A204.1 (cell line): ENCODE data around the gene TSPAN18.

Source experiments
- FAIRE-seq: peaks from 2 replicates; lab custom pipeline; 2012; peaks lifted over from hg19 to GRCh38; lab: Jason Lieb, UNC

TSPAN18 gene

DNA sequence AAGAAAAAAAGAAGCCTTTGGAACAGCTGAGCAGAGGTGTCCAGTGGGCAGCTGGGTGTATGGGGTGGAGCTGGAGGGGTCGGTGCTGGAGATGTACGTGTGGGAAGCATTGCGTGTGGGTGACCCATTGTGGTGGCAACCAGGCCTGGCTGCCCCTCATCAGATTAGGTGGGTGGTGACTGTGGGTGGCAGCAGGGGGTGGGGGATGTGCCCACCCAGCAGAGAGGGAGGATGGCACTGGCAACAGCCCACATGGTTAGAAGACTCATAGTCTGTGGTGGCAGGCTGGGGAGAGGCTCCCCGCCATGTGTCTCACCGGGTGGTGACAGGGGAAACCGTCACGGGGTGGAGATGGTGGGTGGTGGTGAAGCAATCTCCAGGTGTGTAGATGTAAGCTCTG, 196.4 kb downstream of the TSPAN18 start:
- FAIRE-seq, result no peak

DNA sequence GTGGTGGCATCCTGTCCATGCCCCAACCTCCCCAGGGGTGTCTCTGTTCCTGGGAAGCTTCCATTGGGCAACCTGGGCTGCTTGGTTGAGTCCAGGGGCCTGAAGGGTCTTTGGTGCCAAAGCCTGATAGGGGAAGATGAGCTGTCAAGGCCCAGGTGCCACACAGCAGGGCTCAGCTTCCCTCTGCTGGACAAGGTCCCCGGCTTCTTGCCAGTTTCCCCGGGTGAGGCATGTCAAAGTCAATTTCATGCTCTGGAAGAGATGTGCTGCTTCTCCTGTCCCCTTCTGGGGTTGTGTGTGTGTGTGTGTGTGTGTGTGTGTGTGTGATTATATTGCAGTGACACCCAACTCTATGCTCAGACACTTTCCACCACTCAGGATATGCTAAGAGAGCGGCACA, 197.0 kb downstream of the TSPAN18 start:
- FAIRE-seq, result no peak

DNA sequence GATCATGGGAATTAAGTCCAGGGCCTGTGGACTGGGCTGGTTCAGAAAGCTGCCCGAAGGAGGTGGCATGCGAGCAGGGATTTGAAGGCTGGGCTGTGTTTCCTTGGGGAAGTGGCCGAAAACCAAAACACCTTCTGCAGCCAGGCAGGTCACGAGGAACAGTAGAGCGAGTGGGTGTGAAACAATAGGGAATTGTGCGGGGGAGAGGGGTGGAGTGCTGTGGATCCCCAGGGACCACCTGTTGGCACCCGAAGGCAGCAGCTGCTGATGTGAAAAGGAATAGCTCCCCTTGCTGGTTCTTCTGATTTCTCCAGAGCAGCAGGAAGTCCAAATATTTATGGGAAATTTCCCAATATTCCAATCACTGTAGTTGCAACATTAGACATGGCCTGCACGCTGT, 199.3 kb downstream of the TSPAN18 start:
- no peak for FAIRE-seq

DNA sequence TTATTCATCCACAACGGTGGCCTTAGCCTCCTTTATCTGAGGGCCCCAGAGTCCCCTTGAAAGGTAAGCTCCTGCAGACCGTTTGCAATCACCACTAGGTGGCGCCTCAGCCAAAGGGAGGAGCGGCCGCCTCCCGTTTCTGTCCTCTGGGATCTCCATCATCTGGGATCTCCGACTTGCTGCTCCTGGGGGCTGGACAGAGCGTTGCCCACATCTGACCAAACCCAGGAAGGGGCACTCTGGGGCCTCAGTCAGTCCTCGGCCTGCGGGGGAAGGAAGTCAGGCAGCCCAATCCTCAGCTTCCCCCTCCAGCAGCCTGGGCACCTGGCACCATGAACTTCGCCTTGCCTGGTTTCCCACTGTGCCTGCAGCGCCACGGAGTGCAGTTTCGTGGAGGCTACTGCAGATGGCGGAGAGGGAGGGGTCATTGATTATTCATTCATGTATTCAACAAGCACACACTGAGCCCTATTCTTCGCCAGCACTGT, 200.5 kb downstream of the TSPAN18 start:
- no peak for FAIRE-seq

DNA sequence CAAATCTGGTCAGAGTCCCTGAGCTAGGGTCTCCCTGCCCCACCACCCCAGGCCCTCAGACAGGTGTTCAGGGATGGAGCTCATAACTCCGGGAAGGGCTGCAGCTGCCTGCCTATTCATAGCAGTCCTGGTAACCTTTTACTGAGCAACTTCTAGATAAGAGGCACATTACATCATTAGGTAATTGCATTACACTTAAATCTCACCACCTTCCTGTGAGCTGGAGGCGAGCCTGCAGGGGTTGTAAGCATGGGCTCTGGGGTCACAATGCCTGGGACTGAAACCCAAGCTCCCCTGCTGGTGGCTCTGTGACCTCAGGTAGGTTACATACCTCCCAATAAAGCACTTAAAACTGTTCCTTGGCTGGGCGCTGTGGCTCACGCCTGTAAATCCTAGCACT, 201.4 kb downstream of the TSPAN18 start:
- no peak for FAIRE-seq

DNA sequence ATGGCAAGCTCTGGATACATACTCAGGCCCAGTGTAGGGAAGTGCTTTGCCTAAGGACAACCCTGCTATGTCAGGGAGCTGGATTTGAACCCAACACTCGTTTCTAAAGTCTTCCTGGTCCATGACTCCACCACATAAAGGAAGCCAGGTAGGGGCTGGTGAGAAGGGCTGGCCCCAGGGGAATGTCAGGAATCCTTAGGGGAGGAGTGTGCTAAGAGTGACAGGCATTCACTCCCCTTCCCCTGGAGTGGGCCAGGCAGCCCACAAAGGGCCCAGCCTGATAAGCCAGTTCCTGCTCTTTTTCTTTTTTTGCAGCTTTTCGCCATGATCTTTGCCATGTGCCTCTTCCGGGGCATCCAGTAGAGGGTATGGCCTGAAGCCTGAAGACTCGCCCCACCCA, 202.1 kb downstream of the TSPAN18 start:
- FAIRE-seq, result no peak

DNA sequence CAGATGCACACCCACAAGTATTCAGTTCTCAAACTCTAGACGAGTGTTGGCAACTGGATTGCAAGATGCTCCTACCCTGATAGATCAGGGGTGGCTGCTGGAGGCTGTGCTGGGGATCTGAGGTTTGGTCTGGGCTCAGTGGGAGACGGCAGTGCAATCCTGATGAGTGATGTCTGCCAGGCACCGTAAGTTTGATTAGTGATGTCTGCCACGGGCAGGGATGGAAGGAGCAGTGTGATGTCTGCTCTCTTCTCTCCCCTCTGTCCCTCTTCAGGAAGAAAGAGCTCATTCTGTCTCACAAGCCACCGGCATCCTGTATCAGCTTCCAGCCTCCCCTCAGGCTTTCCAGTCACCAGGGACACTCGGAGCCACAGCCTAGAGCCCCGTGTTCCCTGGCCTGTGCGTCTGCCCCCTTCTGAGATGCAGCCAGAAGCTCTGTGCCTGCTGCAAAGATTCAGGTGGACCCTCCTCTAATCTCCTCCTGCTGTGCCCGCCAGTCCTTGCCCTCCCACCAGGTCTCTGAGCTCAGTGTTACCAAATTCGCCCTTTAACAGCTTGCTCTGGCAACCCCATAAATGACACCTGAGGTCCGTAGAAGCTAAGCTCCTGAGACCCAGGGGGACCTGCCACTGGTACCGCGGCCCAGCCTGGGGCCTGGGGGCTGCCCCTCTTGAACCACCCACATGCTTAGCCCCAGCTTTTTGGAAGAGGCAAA, 204.0 kb downstream of the TSPAN18 start:
- no peak for FAIRE-seq

DNA sequence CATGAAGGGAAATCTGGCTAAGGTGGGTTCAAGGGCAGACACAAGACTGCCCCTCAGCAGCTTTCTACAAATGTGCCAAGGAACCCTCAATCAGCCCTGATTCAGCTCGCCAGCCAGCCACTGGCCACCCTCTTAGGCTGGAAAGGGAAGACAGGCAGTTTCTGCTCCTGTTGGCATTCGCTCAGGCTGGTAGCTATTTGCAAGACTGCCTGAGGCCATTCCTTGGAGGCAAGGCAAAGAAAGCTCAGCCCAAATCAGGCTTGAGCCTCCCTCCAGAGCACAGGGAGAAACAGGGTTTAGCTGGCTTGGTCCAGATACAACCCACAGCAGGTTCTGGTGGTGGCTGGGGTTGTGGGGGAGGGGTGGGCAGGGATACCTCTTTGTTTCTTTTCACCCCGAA, 204.7 kb downstream of the TSPAN18 start:
- FAIRE-seq, result no peak

DNA sequence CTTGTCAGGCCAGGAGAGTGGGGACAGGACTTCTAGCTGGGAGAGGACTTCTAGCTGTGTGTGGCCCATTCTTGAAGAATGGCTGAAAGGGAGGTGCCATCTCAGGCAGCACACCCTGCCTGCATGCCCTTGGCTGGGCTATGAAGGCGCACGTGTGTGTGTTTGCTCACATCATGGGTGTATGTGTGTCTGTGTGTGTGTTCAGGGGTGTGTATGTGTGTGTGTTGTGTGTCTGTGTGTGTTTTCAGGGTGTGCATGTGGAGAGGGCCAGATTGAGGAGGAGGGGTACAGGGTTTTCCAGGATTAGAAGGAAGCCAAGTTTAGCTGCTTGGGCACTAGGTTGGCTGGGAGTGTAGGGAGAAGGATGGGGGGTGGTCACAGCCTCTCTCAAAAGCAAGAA, 207.3 kb downstream of the TSPAN18 start:
- no peak for FAIRE-seq

DNA sequence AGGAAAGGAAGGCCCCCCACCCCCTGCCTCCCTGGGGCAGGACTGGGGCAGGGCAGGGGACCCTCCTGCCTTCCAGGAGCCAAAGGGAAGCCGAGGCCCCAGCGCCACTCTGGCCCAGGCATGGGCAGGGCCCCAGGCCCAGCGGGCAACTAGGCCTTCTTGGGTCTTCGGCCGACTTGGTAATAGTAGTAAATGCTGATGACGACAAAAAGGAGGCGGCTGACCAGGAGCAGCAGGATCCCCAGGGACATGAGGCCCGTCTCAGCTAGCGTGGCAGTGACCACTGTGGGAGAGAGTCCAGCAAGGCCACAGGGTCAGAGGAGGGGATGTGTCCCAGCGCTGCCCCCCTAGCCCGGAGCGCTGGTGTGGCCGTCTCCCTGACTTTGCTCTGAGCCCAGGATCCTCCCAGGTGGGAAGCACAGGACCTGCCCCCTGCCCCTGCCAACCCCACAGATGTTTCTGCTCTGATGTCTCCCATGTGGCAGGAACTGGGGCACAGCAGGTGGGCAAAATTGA, 208.0 kb downstream of the TSPAN18 start:
- no peak for FAIRE-seq

DNA sequence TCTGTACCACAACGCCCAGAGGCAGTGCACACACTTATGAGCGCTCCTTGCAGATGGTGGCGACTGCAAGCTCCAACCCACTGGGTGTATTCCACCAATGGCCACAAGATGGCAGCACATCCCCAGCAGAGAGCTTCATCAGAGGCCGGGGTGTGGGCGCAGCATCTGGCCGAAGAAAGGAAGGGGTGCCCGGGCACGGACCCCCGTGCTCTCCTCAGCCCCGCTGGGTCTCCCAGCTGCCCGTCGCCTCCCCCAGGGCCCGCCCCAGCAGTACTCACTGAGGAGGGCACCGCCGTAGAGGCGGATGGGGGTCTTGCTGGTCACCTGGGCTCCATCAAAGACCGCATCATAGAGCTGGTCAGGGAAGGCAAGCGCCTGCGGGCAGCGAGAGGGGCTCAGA, 209.8 kb downstream of the TSPAN18 start:
- no peak for FAIRE-seq

DNA sequence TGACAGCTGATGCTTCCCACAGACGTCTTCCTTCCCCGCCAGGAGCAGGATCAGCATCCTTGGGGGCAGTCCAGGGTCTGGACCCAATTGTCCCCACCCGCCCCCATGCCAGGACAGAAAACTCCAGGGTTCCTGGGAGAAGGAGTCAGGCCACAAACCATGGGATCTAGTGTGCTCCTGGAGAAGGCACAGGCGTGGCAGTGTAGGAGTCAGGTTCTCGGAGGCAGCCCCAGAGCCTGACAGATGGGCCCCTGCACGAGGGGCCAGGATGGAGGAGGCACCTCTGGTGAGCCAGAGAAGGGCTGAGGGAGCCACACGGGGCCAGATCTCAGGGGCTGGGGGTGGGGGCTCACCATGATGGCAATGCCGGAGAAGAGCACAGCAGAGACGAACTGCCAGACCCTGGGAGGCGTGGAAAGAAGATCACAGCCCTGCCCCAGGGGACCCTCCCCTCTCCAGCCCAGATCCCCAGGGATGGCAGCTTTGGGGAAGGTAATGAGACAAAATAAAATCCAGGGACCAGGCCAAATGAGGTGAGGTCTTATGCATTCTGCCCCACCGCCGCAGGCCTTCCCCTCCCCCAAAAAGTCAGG, 210.3 kb downstream of the TSPAN18 start:
- no peak for FAIRE-seq

DNA sequence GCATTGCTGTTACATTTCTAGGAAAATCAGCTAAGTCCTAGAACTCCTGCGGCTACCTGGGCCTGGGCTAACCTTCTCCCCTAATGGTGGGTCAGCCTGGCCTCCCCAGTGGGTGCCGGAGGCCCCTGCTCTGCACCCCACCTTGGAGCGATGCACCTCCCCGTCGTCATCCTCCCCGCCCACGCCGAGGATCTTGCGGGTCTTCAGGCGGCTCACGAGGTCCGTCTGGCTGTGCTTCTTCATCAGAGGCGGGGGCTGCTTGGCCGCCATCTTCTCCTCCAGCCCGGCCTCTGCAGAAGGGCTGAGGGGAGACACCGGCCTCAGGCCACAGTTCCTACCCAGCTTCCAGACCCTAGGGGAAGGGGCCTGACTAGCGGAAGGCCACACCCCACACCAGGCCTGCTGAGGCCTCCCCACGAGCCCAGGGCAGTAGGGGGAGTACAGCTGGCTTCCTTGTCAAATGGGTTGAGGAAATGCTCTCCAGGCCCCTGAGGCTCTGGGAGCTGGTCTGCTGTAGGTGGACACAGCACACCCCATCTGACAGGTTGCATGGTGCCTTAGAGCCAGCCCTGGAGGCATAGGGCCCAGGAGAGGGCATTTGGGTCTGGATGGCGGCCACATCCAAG, 211.4 kb downstream of the TSPAN18 start:
- FAIRE-seq, result no peak

DNA sequence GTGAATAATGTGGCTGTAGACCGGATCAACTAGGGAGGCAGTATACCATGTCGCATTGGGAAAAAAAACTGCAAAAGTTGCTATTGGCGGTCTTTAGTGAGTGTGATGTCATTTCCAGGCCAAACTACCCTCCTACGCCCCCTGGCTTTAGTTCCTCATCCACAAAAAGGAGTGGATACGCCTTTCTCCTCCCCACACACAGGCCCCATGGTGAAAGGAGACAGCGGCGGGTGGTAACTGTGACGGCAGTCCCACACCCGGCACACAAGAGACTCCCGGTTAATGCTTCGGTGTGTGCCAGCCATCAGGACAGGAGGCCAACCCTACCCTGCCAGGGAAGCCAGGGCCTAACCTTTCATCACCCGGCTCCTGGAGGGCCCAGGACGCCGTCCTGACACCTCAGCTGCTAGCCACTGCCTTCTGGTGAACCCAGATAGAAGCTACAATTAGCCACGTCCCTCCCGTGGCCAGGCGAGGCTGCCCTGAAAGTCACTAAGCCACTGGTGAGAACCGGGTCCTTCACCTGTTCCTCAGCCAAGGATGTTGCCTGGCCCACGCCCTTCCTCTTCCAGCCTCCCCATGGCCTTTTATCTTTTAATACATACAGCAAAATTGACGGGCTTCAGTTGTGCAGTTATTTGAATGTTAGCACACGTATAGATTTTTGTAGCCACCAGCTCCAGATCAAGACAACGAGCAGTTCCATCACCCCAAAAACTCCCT, 213.1 kb downstream of the TSPAN18 start:
- no peak for FAIRE-seq

DNA sequence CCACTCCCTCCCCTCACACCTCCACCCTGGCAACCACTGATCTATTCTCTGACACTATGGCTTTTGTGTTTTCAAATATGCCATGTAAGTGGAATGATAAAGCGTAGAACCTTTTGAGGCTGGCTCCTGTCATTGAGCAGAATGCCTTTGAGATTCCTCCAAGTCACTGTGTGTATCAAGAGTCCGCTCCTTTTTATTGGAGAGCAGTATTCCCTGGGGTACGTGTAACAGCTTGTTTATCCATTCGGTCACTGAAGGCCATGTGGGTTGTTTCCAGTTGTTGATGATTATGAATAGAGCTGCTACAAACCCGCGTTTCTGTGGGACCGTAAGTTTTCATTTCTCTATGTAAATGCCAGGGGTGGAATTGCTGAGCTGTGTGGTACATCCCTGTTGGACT, 213.6 kb downstream of the TSPAN18 start:
- no peak for FAIRE-seq

DNA sequence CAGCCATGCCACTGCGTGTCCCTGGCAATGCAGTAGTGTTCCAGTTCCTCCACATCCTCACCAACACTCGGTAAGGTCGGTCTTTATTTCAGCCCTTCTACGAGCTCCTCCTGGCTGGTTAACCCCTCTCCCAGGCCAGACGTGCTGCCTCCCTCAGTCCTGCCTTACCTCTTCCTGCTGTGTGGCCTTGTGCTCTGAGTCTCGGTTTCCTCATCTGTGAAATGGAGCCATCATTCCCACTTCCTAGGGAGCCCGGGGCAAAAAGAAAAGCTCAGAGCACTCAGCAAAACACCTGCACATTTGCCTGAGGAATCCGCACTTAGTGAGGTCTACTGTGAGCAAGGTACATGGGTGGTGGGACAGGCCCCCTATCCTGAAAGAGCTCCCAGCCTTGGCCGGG, 214.1 kb downstream of the TSPAN18 start:
- no peak for FAIRE-seq

DNA sequence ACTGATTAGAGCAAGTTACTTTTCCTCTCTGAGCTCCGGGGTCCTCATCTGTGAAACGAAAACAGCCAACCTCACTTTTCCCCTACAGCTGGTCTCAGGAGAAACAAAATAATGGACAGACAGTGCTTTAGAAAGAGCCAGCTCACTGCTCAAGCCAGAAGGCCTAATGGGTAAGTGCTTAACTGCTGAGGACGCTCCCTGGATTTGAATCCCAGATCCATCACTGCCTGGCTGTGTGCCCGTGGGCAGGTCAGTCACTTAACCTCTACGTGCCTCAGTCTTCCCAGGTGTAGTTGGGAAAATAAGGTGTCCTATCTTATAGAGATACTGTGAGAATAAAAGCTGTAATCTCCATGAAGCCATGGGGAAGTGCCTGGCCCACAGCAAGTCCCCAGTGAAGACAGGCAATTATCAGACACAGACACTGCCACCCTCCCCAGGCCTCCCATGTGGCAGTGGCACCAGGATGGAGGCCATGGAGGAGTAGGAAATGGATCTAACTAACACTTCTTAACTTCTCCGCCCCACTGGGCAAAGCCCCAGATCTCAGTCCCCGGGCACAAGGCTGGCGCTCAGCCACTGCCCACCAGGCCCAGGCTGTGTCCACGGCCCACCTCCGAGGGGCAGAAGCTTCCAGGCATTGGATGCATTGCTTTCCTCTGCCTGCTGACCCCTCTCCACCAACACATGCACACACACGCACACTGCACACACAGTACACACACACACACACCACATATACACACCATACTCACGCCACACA, 214.7 kb downstream of the TSPAN18 start:
- no peak for FAIRE-seq

DNA sequence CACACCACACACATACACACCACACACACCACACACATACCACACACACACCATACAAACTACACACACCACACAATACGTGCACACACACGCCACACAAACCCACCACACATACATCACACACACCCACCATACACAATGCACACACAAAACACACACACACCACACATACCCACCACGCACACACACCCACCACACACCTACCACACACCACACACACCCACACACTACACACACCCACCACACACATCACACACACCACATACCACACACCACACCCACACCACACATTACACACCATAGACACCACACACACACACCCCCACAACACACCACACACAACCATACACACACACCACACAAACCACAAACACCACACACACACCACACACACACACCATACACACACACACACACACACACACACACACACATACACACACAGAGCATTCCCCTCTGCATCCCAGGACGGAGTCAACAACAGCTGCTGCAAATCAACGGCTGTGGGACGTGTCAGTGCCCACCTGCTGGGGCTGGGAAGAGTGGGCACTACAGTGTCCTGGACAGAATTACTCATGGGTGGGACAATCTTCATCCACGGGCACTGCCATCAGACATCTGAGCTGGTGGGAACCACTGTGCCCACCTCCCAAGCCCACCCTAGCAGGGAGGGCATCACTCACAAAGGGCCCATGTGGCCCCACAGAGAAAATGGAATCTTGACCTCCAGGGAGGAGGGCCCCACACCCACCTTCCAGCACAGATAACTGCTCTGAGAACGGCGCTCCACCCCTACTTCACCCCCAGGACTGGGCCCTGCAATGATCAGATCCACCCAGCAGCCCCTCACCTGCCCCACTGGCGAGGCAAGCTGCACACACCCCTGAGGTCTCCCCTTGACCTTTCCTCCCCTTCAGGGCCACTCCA, 215.5 kb downstream of the TSPAN18 start:
- no peak for FAIRE-seq

DNA sequence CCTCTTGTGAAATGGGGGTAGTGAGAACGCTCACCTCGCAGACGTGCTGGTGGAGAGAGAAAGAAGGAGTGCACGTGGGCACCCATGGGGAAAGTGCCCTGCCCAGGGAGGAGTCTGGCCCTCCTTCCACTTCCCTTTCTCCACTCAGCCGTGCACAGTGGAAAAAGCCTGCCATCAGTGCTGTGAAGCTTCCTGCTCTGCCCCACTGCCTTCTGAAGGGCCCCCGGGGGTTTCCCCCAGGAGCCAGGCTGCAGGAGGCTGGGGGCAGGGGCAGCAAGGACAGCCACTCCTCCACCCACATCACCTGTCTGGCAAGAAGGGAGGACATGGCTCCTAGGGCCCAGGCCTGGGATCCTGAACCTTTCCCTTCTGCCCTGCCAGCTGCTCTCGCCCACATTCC, 216.4 kb downstream of the TSPAN18 start:
- FAIRE-seq, result no peak

DNA sequence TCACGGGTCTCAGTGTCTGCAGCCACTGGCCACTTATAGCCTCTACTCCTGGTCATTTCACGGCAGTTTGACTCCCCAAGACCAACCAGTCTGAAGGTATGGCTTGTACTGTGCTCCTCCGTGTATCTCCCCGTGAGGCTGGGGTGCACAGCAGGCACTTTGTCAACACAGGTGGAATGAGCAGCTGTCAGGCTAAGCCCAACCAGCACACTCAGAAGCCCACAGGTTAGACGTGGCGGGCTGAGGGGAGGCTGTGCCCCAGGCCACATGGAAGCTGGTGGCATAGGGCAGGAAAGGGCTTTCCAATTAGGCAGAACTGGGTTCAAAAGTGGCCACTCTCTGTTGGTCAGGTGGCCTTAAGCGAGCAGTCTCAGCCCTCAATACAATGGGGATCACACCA, 216.9 kb downstream of the TSPAN18 start:
- FAIRE-seq, result no peak
